ENCODE results near the gene ZBTB32. TPM values are rescaled to one million over a fixed set of nuclear protein-coding genes. Genes with fewer than 3 reads are reported as not detected.

The ZBTB32 gene
- total and polyA plus RNA-seq, 2 of the 8 experiments (the other 6 are each of a cell fraction or from before 2014, with no cell fraction given): 0.11 to 0.50 TPM

GRCh38 chr19:35693835-35694599, 10.3 kb upstream of the ZBTB32 start:
- H3K79me1 ChIP-seq (ENCODE audit: low read depth, low read length): no peaks in the 10 kb centered on the region
- CTCF ChIA-PET (ENCODE audit: partially characterized antibody): interaction anchor here (0.6 to 7.6 kb wide), 25 partner anchors 10 to 177 kb away, joined by 3 to 105 read pairs (median 3); partner anchors contain the start of genes LIN37 and ZBTB32
- 43% methylated on average over 8 of the region's 8 CpGs; no CpG with 5 or more reads in 1 of the 2 experiments for WGBS, 2 experiments (ENCODE audit: extremely low coverage in 1 of 2, insufficient coverage in 1 of 2, insufficient read length in 1 of 2, insufficient replicate concordance in 2 of 2, low coverage in 1 of 2, low lambda C conversion rate in 2 of 2, missing lambda C conversion rate in 1 of 2)
- TF ChIP-seq BCL11A (IDR thresholded peaks at IDR 0.05; ENCODE audit: low read depth in 2 of 2, low read length in 2 of 2) (no peak), ZNF274 (IDR thresholded peaks at IDR 0.05; ENCODE audit: borderline replicate concordance, extremely low read depth, low read length) (no peak), JUND (IDR thresholded peaks at IDR 0.05; ENCODE audit: low read length) (0 out of 2 replicates have a peak, but pooled peaks have one; percentile 36), HDAC6 (IDR thresholded peaks at IDR 0.05; ENCODE audit: low read depth, low read length) (no peak), BRCA1 (IDR thresholded peaks at IDR 0.05; ENCODE audit: low read depth, low read length) (no peak), CBX8 (IDR thresholded peaks at IDR 0.05; ENCODE audit: borderline replicate concordance, low read depth, low read length) (no peak), YY1 (IDR thresholded peaks at IDR 0.05; ENCODE audit: low read depth, low read length) (no peak), KDM1A (IDR thresholded peaks at IDR 0.05; ENCODE audit: borderline replicate concordance, low read length) (peak; percentile 30; the same call in 1 of the 2 replicates), RXRA (IDR thresholded peaks at IDR 0.05; ENCODE audit: insufficient read depth, low read depth, low read length) (0 out of 2 replicates have a peak, but pooled peaks have one; percentile 34), TEAD4 (IDR thresholded peaks at IDR 0.05; ENCODE audit: low read depth, low read length) (no peak), SAP30 (IDR thresholded peaks at IDR 0.05; ENCODE audit: insufficient read depth, insufficient replicate concordance, low read length) (no peak), MAX (IDR thresholded peaks at IDR 0.05) (no peak; the same call in 1 of the 2 replicates)

More at GRCh38 chr19:35693835-35694599, 10.3 kb upstream of the ZBTB32 start:
- Histone ChIP-seq H2BK5ac (ENCODE audit: low read depth, low read length) (no peak overlapping the region), H4K91ac (replicated peaks; ENCODE audit: insufficient read length, low read length) (peak overlapping the region; percentile 47), H3K79me2 (ENCODE audit: control insufficient read depth in 1 of 2, insufficient read depth in 2 of 2, low read length in 2 of 2) (no peaks in the 10 kb centered on the region), H3K4me3 (ENCODE audit: extremely low read depth in 1 of 4, insufficient read depth in 2 of 4, low read depth in 3 of 4, low read length in 4 of 4) (no peak overlapping the region), H3K36me3 (ENCODE audit: control insufficient read depth in 2 of 4, insufficient read depth in 4 of 4, low read length in 3 of 4) (no peaks in the 10 kb centered on the region), H2BK120ac (replicated peaks; ENCODE audit: low read depth, low read length) (no peak overlapping the region), H4K8ac (ENCODE audit: extremely low read depth, insufficient read depth, low read length) (no peak overlapping the region), H3K56ac (replicated peaks; ENCODE audit: insufficient read length, low read depth, low read length) (no peak overlapping the region), H2BK15ac (ENCODE audit: low read length) (no peak overlapping the region), H3K4me2 (ENCODE audit: insufficient read depth in 1 of 2, low read depth in 2 of 2, low read length in 2 of 2) (no peak overlapping the region), H3K23ac (ENCODE audit: insufficient read length) (no peak overlapping the region), H2BK12ac (ENCODE audit: low read depth, low read length) (no peak overlapping the region), H3K14ac (ENCODE audit: insufficient read length) (no peak overlapping the region), H3K9ac (replicated peaks in 1 of 4; ENCODE audit: extremely low read depth in 1 of 4, low read depth in 3 of 4, low read length in 3 of 4) (no peak overlapping the region), H3K27ac (ENCODE audit: low read depth, low read length) (no peak overlapping the region), H3K23me2 (ENCODE audit: low read depth, low read length) (no peaks in the 10 kb centered on the region), H4K5ac (ENCODE audit: insufficient read length, low read depth, low read length) (no peak overlapping the region), H3K4me1 (replicated peaks in 1 of 4; ENCODE audit: control insufficient read depth in 3 of 4, insufficient read depth in 4 of 4, low read length in 3 of 4) (no peaks in the 10 kb centered on the region), H2AFZ (ENCODE audit: low read length) (no peak overlapping the region), H3K18ac (ENCODE audit: extremely low read depth, low read length) (no peak overlapping the region), H2BK20ac (ENCODE audit: low read length) (0 out of 2 replicates have a peak overlapping the region, but pooled peaks have one; percentile 37), H3K27me3 (replicated peaks in 1 of 4; ENCODE audit: control insufficient read depth in 3 of 4, extremely low read depth in 1 of 4, insufficient read depth in 3 of 4, low read length in 3 of 4) (no peaks in the 10 kb centered on the region), H3K4ac (replicated peaks; ENCODE audit: insufficient read length, low read depth, low read length) (no peak overlapping the region), H4K20me1 (replicated peaks in 1 of 2; ENCODE audit: control insufficient read depth in 1 of 2, insufficient read depth in 2 of 2, low read length in 2 of 2) (no peaks in the 10 kb centered on the region), H2AK5ac (ENCODE audit: low read depth, low read length) (no peak overlapping the region), H3K9me3 (ENCODE audit: insufficient read depth in 2 of 2, low read depth in 1 of 2, low read length in 1 of 2) (no peaks in the 10 kb centered on the region)
- POLR2A ChIA-PET (ENCODE audit: partially characterized antibody): interaction anchor here (0.7 to 1.9 kb wide), 5 partner anchors 8 to 166 kb away, joined by 3 to 13 read pairs (median 3); partner anchors contain the start of gene ZBTB32
- DNase-seq (ENCODE audit: low read depth in 1 of 2, low spot score in 2 of 2) (peak in 1 of 2 experiments; percentile 93), FAIRE-seq (peak; percentile 78)
